Right atrium auricular region (tissue), 2 donors: ENCODE results near the gene VIPR2. TPM values are rescaled to one million over a fixed set of nuclear protein-coding genes. Genes with fewer than 3 reads are reported as not detected.
"Not testable (repeated sequence)": the region's sequence is repeated elsewhere in the genome, so short reads cannot be mapped to it uniquely, and the experiment has no call there.

ENCODE experiments used
- DNase-seq: peaks from one replicate; pipeline ENCODE4 v3.0.0-alpha.2; 2019; ENCODE audit warnings: low spot score
- H3K27ac ChIP-seq, 2 donors: fragments of 200-600 bp; sonication (generic); 1 replicate in 1 of 2; 2 replicates in 1 of 2; pipeline ENCODE4 v1.5.1; 2016 to 2019
- H3K27me3 ChIP-seq, 2 donors: fragments of 200-600 bp; sonication (generic); one replicate each; pipeline versions ENCODE4 v1.5.1 to v1.6.0; 2017 to 2019
- H3K36me3 ChIP-seq: fragments of 200-600 bp; sonication (generic); one replicate; pipeline ENCODE4 v1.5.1; 2016
- H3K4me1 ChIP-seq, 2 donors: fragments of 200-600 bp; sonication (generic); one replicate each; pipeline versions ENCODE4 v1.5.1 to v1.6.0; 2017 to 2019
- H3K4me3 ChIP-seq, 2 donors: fragments of 200-600 bp; sonication (generic); 1 replicate in 1 of 2; 2 replicates in 1 of 2; pipeline ENCODE4 v1.5.1; 2017 to 2019; ENCODE audit warnings: mild to moderate bottlenecking in 1 of 2, moderate library complexity in 1 of 2
- H3K9me3 ChIP-seq, 2 donors: fragments of 200-600 bp; sonication (generic); one replicate each; pipeline ENCODE4 v1.5.1; 2019
- total RNA-seq, 2 donors: library from RNA; depleted of rRNA; stranded (reverse); fragments of >200 nt; gene quantifications; one replicate each; pipeline ENCODE4 v1.1.0, GENCODE V29; 2016
- TF ChIP-seq, protein P1 (sequence below), 2 donors: fragments of 200-600 bp; sonication (generic); IDR thresholded peaks; one replicate each; pipeline ENCODE4 v1.5.1; 2019; ENCODE audit warnings: antibody characterized with exemption in 2 of 2

Gene VIPR2
- total RNA-seq, 2 donors from 2014 or later = 3.8 to 13.4 TPM

DNA sequence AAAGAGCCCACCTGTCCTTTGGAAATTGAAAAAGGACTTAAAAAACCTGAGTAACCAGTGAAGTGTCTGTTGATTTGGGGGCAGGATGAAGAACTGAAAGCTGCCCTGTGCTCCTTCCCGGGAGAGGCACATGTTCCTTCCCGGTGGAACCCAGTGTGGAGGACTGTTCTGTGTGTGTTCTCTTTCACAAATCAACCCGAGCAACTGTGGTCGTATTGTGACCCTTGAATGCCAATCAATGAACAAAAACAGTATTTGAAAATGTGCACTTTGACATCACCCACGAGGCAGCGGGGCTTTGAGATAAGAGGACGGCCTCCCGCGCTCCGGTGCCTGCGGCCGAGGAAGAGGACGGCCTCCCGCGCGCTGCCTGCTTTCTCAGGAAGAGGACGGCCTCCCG lies 139.0 kb downstream of the VIPR2 start:
- Histone ChIP-seq H3K4me3 (no peak overlapping the region), H3K36me3 (no peaks in the 10 kb centered on the region), H3K9me3 (no peaks in the 10 kb centered on the region), H3K27me3 (no peaks in the 10 kb centered on the region), H3K27ac (no peak overlapping the region), H3K4me1 (peaks cover 0 to under 1% of the 10 kb centered on the region in 2 donors)
- no peak for DNase-seq
- TF ChIP-seq, protein P1, sequence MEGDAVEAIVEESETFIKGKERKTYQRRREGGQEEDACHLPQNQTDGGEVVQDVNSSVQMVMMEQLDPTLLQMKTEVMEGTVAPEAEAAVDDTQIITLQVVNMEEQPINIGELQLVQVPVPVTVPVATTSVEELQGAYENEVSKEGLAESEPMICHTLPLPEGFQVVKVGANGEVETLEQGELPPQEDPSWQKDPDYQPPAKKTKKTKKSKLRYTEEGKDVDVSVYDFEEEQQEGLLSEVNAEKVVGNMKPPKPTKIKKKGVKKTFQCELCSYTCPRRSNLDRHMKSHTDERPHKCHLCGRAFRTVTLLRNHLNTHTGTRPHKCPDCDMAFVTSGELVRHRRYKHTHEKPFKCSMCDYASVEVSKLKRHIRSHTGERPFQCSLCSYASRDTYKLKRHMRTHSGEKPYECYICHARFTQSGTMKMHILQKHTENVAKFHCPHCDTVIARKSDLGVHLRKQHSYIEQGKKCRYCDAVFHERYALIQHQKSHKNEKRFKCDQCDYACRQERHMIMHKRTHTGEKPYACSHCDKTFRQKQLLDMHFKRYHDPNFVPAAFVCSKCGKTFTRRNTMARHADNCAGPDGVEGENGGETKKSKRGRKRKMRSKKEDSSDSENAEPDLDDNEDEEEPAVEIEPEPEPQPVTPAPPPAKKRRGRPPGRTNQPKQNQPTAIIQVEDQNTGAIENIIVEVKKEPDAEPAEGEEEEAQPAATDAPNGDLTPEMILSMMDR (IDR thresholded peaks at IDR 0.05) = no peak

DNA sequence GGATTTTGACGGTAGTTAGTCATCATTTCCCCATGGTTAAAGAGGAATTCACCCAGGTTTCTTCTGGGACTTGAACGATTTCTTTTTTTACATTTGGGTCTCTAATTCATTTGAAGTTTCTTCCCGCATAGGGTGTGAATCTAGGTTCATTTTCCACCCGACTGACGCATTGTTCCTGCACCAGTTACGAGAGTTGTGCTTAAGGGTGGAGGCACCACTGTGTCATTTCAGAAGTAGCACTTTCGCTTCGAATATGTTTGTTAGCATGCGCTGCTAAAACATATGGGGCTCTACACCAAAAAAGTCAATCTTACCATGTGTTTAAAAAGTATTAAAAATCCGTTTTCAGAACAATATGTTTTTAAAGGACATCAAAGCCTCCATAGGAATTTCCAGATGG lies 140.3 kb downstream of the VIPR2 start:
- Histone ChIP-seq H3K36me3 (no peaks in the 10 kb centered on the region), H3K9me3 (no peaks in the 10 kb centered on the region), H3K27me3 (no peaks in the 10 kb centered on the region), H3K4me1 (no peaks in the 10 kb centered on the region), H3K4me3 (no peak overlapping the region), H3K27ac (no peak overlapping the region)
- TF ChIP-seq, protein P1 (IDR thresholded peaks at IDR 0.05) = no peak
- no peak for DNase-seq

DNA sequence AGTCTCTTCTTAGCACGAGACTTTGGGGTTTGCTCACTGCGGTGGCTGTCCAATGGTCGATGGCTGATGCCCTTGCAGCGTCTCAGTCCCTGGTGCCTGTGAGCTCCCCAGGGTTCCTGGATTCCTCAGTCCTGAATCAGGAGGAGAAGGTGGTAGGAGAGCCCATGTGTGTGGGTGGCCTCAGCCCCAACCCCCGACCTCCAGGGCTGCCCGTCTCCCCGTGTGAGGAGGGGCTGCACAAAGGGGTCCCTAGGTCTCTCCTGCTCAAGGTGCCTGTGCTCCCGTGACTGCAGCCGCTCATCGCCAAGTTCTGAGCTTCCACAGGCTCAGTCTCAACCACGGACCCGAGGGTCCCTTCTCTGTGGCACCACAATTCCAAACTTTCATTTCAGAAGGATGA lies 142.9 kb downstream of the VIPR2 start:
- DNase-seq = no peak
- Histone ChIP-seq H3K27me3 (no peaks in the 10 kb centered on the region), H3K36me3 (no peaks in the 10 kb centered on the region), H3K4me1 (no peaks in the 10 kb centered on the region), H3K4me3 (no peak overlapping the region), H3K9me3 (no peaks in the 10 kb centered on the region), H3K27ac (no peak overlapping the region)
- TF ChIP-seq, protein P1 (IDR thresholded peaks at IDR 0.05) = no peak

DNA sequence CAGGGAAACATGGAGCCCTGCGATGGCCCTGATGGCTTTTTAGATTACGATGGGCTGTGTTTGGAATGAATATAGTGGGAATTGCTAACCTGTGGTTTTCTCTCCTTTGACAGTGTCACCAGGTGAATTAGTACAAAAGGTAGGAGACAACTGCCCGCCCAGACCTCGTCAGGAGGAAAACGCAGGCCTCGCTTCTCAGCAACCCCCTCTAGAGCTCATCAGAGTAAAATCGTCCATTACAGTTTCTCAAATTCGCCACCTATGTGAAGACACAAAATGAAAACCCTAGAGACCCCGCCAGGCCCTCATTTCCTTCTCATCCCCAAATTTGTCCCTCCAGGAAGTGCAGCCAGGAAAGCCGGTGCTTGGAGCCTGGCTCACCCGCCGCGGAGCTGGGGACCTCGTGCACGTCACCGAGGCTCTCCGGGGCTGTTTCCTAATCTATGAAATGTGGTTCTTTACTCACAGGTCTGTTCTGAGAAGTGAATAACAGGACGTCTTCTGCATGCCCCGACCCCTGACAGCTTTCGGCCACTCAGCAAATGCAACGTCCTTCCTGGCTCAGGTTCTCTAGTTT lies 143.7 kb downstream of the VIPR2 start:
- TF ChIP-seq, protein P1 (IDR thresholded peaks at IDR 0.05) = no peak
- Histone ChIP-seq H3K9me3 (no peaks in the 10 kb centered on the region), H3K4me3 (no peak overlapping the region), H3K27me3 (no peaks in the 10 kb centered on the region), H3K36me3 (no peaks in the 10 kb centered on the region), H3K4me1 (no peaks in the 10 kb centered on the region), H3K27ac (no peak overlapping the region)
- no peak for DNase-seq

DNA sequence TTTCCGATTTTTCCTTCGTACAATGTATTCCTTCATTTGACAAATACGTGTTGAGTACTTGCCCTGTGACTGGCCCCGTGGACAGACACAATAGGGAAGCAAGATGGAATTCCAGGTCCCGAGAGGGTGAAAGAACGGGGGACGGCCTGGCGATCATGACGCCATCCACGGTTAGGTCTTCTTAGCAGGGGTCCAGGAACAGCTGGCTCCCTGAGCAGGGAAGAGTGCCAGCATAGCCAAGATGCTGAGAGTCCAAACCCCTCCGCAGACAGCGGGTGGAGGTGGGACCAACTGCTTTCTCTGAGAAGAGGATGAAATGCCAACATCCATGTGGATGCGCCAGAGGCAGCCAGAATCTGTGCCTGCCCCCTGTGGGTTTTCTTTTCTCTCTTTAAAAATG lies 144.6 kb downstream of the VIPR2 start:
- Histone ChIP-seq H3K4me3 (no peak overlapping the region), H3K9me3 (no peaks in the 10 kb centered on the region), H3K27ac (no peak overlapping the region), H3K36me3 (no peaks in the 10 kb centered on the region), H3K27me3 (no peaks in the 10 kb centered on the region), H3K4me1 (no peaks in the 10 kb centered on the region)
- no peak for DNase-seq
- TF ChIP-seq, protein P1 (IDR thresholded peaks at IDR 0.05) = no peak

DNA sequence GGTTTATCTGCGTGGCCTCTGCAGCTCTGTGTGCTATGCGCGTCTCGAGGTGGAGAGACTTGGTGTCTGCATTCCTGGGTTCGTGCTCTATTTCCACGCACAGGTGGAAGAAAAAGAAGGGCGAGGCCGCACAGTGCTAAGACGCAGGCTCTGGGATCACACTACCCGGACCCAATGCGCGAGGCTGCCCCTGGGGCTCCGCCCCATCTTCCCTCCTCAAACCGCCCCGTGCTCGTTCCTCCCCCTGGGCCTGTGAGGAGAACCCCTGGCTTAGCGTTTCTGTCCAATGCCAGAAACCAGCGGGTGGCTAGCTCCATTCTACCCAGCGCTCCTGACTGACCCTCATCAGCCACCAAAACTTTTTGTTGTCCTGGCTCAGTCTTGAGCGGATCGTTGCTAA lies 145.2 kb downstream of the VIPR2 start:
- H3K36me3 ChIP-seq = no peaks in the 10 kb centered on the region
- no peak overlapping the region for H3K4me3 ChIP-seq
- DNase-seq = no peak
- no peaks in the 10 kb centered on the region for H3K4me1 ChIP-seq
- TF ChIP-seq, protein P1 (IDR thresholded peaks at IDR 0.05) = no peak
- no peak overlapping the region for H3K27ac ChIP-seq
- no peaks in the 10 kb centered on the region for H3K9me3 ChIP-seq
- no peaks in the 10 kb centered on the region for H3K27me3 ChIP-seq

DNA sequence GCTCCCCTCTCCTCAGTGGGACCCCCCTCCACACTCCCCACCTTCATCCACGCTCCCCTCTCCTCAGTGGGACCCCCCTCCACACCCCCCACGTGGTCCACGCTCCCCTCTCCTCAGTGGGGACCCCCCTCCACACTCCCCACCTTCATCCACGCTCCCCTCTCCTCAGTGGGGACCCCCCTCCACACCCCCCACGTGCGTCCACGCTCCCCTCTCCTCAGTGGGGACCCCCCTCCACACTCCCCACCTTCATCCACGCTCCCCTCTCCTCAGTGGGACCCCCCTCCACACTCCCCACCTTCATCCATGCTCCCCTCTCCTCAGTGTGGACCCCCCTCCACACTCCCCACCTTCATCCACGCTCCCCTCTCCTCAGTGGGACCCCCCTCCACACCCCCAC lies 146.4 kb downstream of the VIPR2 start:
- not testable (repeated sequence) for H3K4me3 ChIP-seq, H3K9me3 ChIP-seq, H3K4me1 ChIP-seq, H3K27me3 ChIP-seq, H3K27ac ChIP-seq, DNase-seq, H3K36me3 ChIP-seq
